Measurements from ENCODE around the gene A2M. TPM values are rescaled to one million over a fixed set of nuclear protein-coding genes. Genes with fewer than 3 reads are reported as not detected.

Gene A2M
- total and polyA plus RNA-seq, 2 donors (not counting 3 experiments of a cell fraction or from before 2014, with no cell fraction given), result 11.5 to 16.9 TPM

- FAIRE-seq (no peak), DNase-seq (ENCODE audit: low read depth, low spot score) (no peak)
- Histone ChIP-seq H3K36me3 (ENCODE audit: control insufficient read depth in 2 of 2, extremely low read depth in 1 of 2, insufficient read depth in 2 of 2, low read length in 2 of 2) (no peaks in the 10 kb centered on the region), H3K79me2 (ENCODE audit: control insufficient read depth, insufficient read depth, low read length) (no peaks in the 10 kb centered on the region), H3K4me3 (replicated peaks in 1 of 3; ENCODE audit: insufficient read depth in 1 of 3, low read depth in 1 of 3, low read length in 3 of 3) (no peak overlapping the region), H2AFZ (ENCODE audit: low read depth, low read length) (no peak overlapping the region), H3K27me3 (ENCODE audit: control insufficient read depth in 2 of 2, insufficient read depth in 2 of 2, low read length in 2 of 2) (no peaks in the 10 kb centered on the region), H3K9me1 (replicated peaks; ENCODE audit: control insufficient read depth, extremely low read depth, insufficient read depth, low read length) (no peaks in the 10 kb centered on the region), H4K20me1 (replicated peaks; ENCODE audit: control insufficient read depth, extremely low read depth, insufficient read depth, low read length) (no peaks in the 10 kb centered on the region), H3K4me2 (ENCODE audit: insufficient read depth, low read length) (no peak overlapping the region), H3K27ac (ENCODE audit: insufficient read depth, low read depth, low read length) (no peak overlapping the region), H3K4me1 (ENCODE audit: control insufficient read depth, extremely low read depth, insufficient read depth, low read length) (no peaks in the 10 kb centered on the region), H3K9ac (replicated peaks; ENCODE audit: extremely low read depth, insufficient read depth, low read length) (no peak overlapping the region), H3K9me3 (replicated peaks; ENCODE audit: control insufficient read depth, insufficient read depth, low read length) (no peaks in the 10 kb centered on the region)
- ChIA-PET CTCF (no interaction called here), POLR2A (no interaction called here)
- intact Hi-C loops (cut with micrococcal nuclease) (no loop called here), dilution Hi-C loops (cut with MboI; ENCODE audit: extremely low pct_ligation_motif_present, low sequenced_read_pairs) (no loop called here)
- TF ChIP-seq MYC (IDR thresholded peaks at IDR 0.05; ENCODE audit: low read depth, low read length), result no peak
- TF ChIP-seq, protein P1, sequence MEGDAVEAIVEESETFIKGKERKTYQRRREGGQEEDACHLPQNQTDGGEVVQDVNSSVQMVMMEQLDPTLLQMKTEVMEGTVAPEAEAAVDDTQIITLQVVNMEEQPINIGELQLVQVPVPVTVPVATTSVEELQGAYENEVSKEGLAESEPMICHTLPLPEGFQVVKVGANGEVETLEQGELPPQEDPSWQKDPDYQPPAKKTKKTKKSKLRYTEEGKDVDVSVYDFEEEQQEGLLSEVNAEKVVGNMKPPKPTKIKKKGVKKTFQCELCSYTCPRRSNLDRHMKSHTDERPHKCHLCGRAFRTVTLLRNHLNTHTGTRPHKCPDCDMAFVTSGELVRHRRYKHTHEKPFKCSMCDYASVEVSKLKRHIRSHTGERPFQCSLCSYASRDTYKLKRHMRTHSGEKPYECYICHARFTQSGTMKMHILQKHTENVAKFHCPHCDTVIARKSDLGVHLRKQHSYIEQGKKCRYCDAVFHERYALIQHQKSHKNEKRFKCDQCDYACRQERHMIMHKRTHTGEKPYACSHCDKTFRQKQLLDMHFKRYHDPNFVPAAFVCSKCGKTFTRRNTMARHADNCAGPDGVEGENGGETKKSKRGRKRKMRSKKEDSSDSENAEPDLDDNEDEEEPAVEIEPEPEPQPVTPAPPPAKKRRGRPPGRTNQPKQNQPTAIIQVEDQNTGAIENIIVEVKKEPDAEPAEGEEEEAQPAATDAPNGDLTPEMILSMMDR (IDR thresholded peaks at IDR 0.05; ENCODE audit: extremely low read depth in 1 of 2, insufficient read depth in 1 of 2, low read depth in 1 of 2, low read length in 2 of 2), result no peak
- TF ChIP-seq MAX (IDR thresholded peaks at IDR 0.05; ENCODE audit: insufficient read depth, insufficient read length), result no peak
- TF ChIP-seq POLR2A (IDR thresholded peaks at IDR 0.05; ENCODE audit: low read depth, low read length), result no peak
- no peak for TF ChIP-seq POLR2AphosphoS5 (IDR thresholded peaks at IDR 0.05; ENCODE audit: insufficient read depth, low read depth, low read length)
- TF ChIP-seq FOS (IDR thresholded peaks at IDR 0.05; ENCODE audit: borderline replicate concordance, insufficient read depth, low read length), result no peak
- no peak for TF ChIP-seq GATA2 (IDR thresholded peaks at IDR 0.05; ENCODE audit: insufficient read depth, insufficient read length, low read depth, low read length)
- no peak for TF ChIP-seq JUN (IDR thresholded peaks at IDR 0.05; ENCODE audit: borderline replicate concordance, insufficient read depth, insufficient read length, low read depth)
- TF ChIP-seq EZH2 (IDR thresholded peaks at IDR 0.05; ENCODE audit: borderline replicate concordance, low read depth, low read length, severe bottlenecking), result no peak
- no TSS peak for BruUV-seq (replicated peaks)
Measured at GRCh38 chr12:9107542-9107873, 8.2 kb downstream of the A2M start.
